ENCODE measurements around the gene MRPL33. TPM values are rescaled to one million over a fixed set of nuclear protein-coding genes. Genes with fewer than 3 reads are reported as not detected.

MRPL33 gene
- total and polyA plus RNA-seq, 2 of the 13 experiments (the other 11 are each of a cell fraction or from before 2014, with no cell fraction given), result 69.7 to 218 TPM

DNA sequence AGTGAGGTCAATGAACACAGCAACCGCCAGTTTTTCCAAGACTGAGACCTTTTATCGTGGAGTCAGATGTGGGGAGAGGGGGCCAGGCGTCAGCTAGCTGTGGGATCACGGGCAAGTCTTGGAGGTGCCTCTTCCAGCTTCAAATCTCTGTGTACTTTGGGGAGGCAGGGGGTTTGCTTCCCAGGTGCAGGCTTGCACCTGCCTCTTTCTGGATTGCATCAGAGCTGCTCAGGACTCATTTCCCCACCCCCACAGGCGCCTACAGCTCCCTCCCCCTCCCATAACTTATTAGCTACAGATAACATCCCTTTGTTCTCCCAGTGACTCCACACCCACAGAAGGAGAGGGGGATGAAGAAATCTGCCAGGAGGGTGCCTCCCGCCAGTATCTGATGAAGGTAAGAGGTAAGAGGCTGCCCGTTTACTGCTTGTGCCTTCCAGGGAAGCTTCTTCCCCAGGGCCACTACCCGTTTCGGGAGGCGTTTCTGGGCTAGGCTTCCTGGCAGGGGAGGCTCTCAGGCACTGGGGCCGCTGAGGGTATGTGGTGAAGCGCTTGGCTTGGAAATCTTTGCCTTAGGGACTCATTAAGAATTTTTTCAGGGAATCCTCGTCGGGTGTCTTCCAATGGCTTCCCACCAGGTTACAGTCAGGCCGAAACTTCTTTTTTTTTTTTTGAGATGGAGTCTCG lies 18.8 kb upstream of the MRPL33 start (continued):
- TF ChIP-seq, protein P1, sequence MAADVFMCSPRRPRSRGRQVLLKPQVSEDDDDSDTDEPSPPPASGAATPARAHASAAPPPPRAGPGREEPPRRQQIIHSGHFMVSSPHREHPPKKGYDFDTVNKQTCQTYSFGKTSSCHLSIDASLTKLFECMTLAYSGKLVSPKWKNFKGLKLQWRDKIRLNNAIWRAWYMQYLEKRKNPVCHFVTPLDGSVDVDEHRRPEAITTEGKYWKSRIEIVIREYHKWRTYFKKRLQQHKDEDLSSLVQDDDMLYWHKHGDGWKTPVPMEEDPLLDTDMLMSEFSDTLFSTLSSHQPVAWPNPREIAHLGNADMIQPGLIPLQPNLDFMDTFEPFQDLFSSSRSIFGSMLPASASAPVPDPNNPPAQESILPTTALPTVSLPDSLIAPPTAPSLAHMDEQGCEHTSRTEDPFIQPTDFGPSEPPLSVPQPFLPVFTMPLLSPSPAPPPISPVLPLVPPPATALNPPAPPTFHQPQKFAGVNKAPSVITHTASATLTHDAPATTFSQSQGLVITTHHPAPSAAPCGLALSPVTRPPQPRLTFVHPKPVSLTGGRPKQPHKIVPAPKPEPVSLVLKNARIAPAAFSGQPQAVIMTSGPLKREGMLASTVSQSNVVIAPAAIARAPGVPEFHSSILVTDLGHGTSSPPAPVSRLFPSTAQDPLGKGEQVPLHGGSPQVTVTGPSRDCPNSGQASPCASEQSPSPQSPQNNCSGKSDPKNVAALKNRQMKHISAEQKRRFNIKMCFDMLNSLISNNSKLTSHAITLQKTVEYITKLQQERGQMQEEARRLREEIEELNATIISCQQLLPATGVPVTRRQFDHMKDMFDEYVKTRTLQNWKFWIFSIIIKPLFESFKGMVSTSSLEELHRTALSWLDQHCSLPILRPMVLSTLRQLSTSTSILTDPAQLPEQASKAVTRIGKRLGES (CRISPR knock-in tag; IDR thresholded peaks at IDR 0.05; ENCODE audit: borderline replicate concordance), result no peak
- TF ChIP-seq, protein P2, sequence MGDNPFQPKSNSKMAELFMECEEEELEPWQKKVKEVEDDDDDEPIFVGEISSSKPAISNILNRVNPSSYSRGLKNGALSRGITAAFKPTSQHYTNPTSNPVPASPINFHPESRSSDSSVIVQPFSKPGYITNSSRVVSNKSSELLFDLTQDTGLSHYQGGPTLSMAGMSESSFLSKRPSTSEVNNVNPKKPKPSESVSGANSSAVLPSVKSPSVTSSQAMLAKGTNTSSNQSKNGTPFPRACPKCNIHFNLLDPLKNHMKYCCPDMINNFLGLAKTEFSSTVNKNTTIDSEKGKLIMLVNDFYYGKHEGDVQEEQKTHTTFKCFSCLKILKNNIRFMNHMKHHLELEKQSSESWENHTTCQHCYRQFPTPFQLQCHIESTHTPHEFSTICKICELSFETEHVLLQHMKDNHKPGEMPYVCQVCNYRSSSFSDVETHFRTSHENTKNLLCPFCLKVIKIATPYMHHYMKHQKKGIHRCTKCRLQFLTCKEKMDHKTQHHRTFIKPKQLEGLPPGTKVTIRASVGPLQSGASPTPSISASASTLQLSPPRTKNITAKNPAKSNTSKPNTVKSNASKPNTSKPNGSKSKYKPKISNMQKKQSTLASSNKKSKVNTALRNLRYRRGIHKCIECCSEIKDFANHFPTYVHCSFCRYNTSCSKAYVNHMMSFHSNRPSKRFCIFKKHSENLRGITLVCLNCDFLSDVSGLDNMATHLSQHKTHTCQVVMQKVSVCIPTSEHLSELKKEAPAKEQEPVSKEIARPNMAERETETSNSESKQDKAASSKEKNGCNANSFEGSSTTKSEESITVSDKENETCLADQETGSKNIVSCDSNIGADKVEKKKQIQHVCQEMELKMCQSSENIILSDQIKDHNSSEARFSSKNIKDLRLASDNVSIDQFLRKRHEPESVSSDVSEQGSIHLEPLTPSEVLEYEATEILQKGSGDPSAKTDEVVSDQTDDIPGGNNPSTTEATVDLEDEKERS (CRISPR knock-in tag; IDR thresholded peaks at IDR 0.05), result no peak
- no peak for TF ChIP-seq ZNF333 (CRISPR knock-in tag; IDR thresholded peaks at IDR 0.05; ENCODE audit: borderline replicate concordance)
- TF ChIP-seq NCOR1 (IDR thresholded peaks at IDR 0.05; ENCODE audit: borderline replicate concordance, low read length), result peak; percentile 75; the same call in 1 of the 2 replicates
- TF ChIP-seq ZNF572 (CRISPR knock-in tag; IDR thresholded peaks at IDR 0.05), result no peak
- no peak; the same call in 1 of the 2 replicates for TF ChIP-seq ZNF772 (CRISPR knock-in tag; IDR thresholded peaks at IDR 0.05)
- TF ChIP-seq MTF1 (CRISPR knock-in tag; IDR thresholded peaks at IDR 0.05), result 0 out of 2 replicates have a peak, but pooled peaks have one; percentile 16
- TF ChIP-seq ZNF142 (CRISPR knock-in tag; IDR thresholded peaks at IDR 0.05), result peak; percentile 59
- peak; percentile 9 for TF ChIP-seq PHF5A (CRISPR knock-in tag; IDR thresholded peaks at IDR 0.05; ENCODE audit: low read depth, unreplicated experiment)
- TF ChIP-seq SOX6 (IDR thresholded peaks at IDR 0.05), result no peak
- peak; percentile 95 for TF ChIP-seq SOX6 (CRISPR knock-in tag; IDR thresholded peaks at IDR 0.05)
- no peak for TF ChIP-seq THAP8 (CRISPR knock-in tag; IDR thresholded peaks at IDR 0.05; ENCODE audit: borderline replicate concordance)
- no peak for TF ChIP-seq HCFC1 (IDR thresholded peaks at IDR 0.05; ENCODE audit: low read depth, low read length)
- TF ChIP-seq ZNF337 (CRISPR knock-in tag; IDR thresholded peaks at IDR 0.05; ENCODE audit: borderline replicate concordance, low read depth), result no peak
